Suppressor macrophage treated with lipopolysaccharide for 4 hours (primary cell): ENCODE results near the gene DOK7.

Experiments used
- DNase-seq: peaks from one replicate; pipeline ENCODE4 v3.0.0-alpha.2; 2020

Gene DOK7

GRCh38 chr4:3476936-3477749 lies 14.0 kb downstream of the DOK7 start:
- DNase-seq, result no peak

GRCh38 chr4:3477750-3478430 lies 14.8 kb downstream of the DOK7 start:
- DNase-seq, result no peak

- DNase-seq, result no peak
Observed at GRCh38 chr4:3478446-3479357, 15.6 kb downstream of the DOK7 start.

- no peak for DNase-seq
Observed at GRCh38 chr4:3479358-3480101, 16.4 kb downstream of the DOK7 start.

- peak; percentile 81 for DNase-seq
Observed at GRCh38 chr4:3480528-3481112, 17.5 kb downstream of the DOK7 start.

- DNase-seq, result no peak
Observed at GRCh38 chr4:3481113-3481531, 18.0 kb downstream of the DOK7 start.

- no peak for DNase-seq
Observed at GRCh38 chr4:3481783-3482393, 18.8 kb downstream of the DOK7 start.

GRCh38 chr4:3482707-3483106 lies 19.6 kb downstream of the DOK7 start:
- no peak for DNase-seq

GRCh38 chr4:3483471-3483921 lies 20.4 kb downstream of the DOK7 start:
- no peak for DNase-seq

GRCh38 chr4:3484057-3484973 lies 21.2 kb downstream of the DOK7 start:
- DNase-seq, result no peak

GRCh38 chr4:3485011-3485791 lies 22.1 kb downstream of the DOK7 start:
- DNase-seq, result no peak

- DNase-seq, result no peak
Observed at GRCh38 chr4:3485886-3486540, 22.9 kb downstream of the DOK7 start.

GRCh38 chr4:3486541-3487540 lies 23.7 kb downstream of the DOK7 start:
- DNase-seq, result no peak

- no peak for DNase-seq
Observed at GRCh38 chr4:3487861-3488260, 24.8 kb downstream of the DOK7 start.

GRCh38 chr4:3488820-3489219 lies 25.7 kb downstream of the DOK7 start:
- DNase-seq, result no peak

GRCh38 chr4:3489451-3489962 lies 26.4 kb downstream of the DOK7 start:
- peak; percentile 13 for DNase-seq

- no peak for DNase-seq
Observed at GRCh38 chr4:3491681-3492405, 28.7 kb downstream of the DOK7 start.
